Mesendoderm (in vitro differentiated cells): Measurements from ENCODE around the gene KRI1.
A peak's percentile ranks its signal among the peaks of the same experiment; 100 is the strongest.
"Not testable (repeated sequence)": the region's sequence is repeated elsewhere in the genome, so short reads cannot be mapped to it uniquely, and the experiment has no call there.

Source experiments
- DNase-seq: peaks from one replicate; pipeline ENCODE4 v3.0.0; 2013
- H2AK5ac ChIP-seq: 2 replicates; pipeline ENCODE4 v1.6.1; 2013; ENCODE audit warnings: low read length, inconsistent platforms
- H2BK120ac ChIP-seq: 2 replicates; pipeline ENCODE4 v1.6.1; 2013; ENCODE audit warnings: low read depth, mild to moderate bottlenecking, low read length, moderate library complexity, mixed read lengths
- H2BK15ac ChIP-seq: replicated peaks from 2 replicates; pipeline ENCODE4 v1.6.1; 2013; ENCODE audit warnings: low read depth, mild to moderate bottlenecking, moderate library complexity
- H2BK5ac ChIP-seq: 2 replicates; pipeline ENCODE4 v1.6.1; 2013; ENCODE audit warnings: low read length, inconsistent platforms
- H3K18ac ChIP-seq: 2 replicates; pipeline ENCODE4 v1.6.1; 2013; ENCODE audit warnings: mild to moderate bottlenecking, low read length, mixed read lengths
- H3K23ac ChIP-seq: one replicate; pipeline ENCODE4 v1.6.1; 2013; ENCODE audit warnings: low read length
- H3K27ac ChIP-seq: 2 replicates; pipeline ENCODE4 v1.5.1; 2013; ENCODE audit warnings: low read depth, mild to moderate bottlenecking, inconsistent platforms, low read length, moderate library complexity
- H3K27me3 ChIP-seq: 2 replicates; pipeline ENCODE4 v1.6.1; 2013; ENCODE audit warnings: low read length, control low read depth, mild to moderate bottlenecking, inconsistent platforms; ENCODE audit not compliant: insufficient read depth, poor library complexity
- H3K36me3 ChIP-seq: 2 replicates; pipeline ENCODE4 v1.6.1; 2013; ENCODE audit warnings: low read length, inconsistent platforms; ENCODE audit not compliant: control insufficient read depth, insufficient read depth
- H3K4ac ChIP-seq: one replicate; pipeline ENCODE4 v1.6.1; 2013; ENCODE audit warnings: low read depth, mild to moderate bottlenecking, low read length, moderate library complexity
- H3K4me1 ChIP-seq: 2 replicates; pipeline ENCODE4 v1.6.1; 2013; ENCODE audit warnings: low read depth, low read length, inconsistent platforms; ENCODE audit not compliant: control insufficient read depth
- H3K4me2 ChIP-seq: 2 replicates; pipeline ENCODE4 v1.6.1; 2013; ENCODE audit warnings: low read length
- H3K4me3 ChIP-seq: 2 replicates; pipeline ENCODE4 v1.5.1; 2013; ENCODE audit warnings: mild to moderate bottlenecking, low read length
- H3K56ac ChIP-seq: one replicate; pipeline ENCODE4 v1.6.1; 2013; ENCODE audit warnings: low read length
- H3K79me1 ChIP-seq: 2 replicates; pipeline ENCODE4 v1.6.1; 2013; ENCODE audit warnings: low read length, inconsistent platforms
- H3K79me2 ChIP-seq: 2 replicates; pipeline ENCODE4 v1.6.1; 2013; ENCODE audit warnings: mild to moderate bottlenecking, low read length; ENCODE audit not compliant: control insufficient read depth, insufficient read depth
- H3K9ac ChIP-seq: 2 replicates; pipeline ENCODE4 v1.6.1; 2013; ENCODE audit warnings: low read length, inconsistent platforms
- H4K5ac ChIP-seq: one replicate; pipeline ENCODE4 v1.6.1; 2013; ENCODE audit warnings: low read length
- H4K8ac ChIP-seq: one replicate; pipeline ENCODE4 v1.6.1; 2013; ENCODE audit warnings: low read depth, mild to moderate bottlenecking, control low read depth, low read length, moderate library complexity
- whole genome bisulfite sequencing: extraction: QIAGEN DNeasy Blood & Tissue Kit; methylation state at CpG from one replicate; pipeline ENCODE4 v1.1.7; 2013; ENCODE audit warnings: low lambda C conversion rate, missing lambda C conversion rate; ENCODE audit not compliant: insufficient coverage; ENCODE audit errors: extremely low coverage; 5-methylcytosine and 5-hydroxymethylcytosine counted together

Gene KRI1

GRCh38 chr19:10573793-10574192, 8.0 kb upstream of the KRI1 start:
- not testable (repeated sequence) for H3K4me1 ChIP-seq, H2AK5ac ChIP-seq, H3K79me2 ChIP-seq, H3K56ac ChIP-seq, H4K8ac ChIP-seq, H3K18ac ChIP-seq, H3K4me3 ChIP-seq, H4K5ac ChIP-seq, H3K79me1 ChIP-seq, H3K4me2 ChIP-seq, H3K27me3 ChIP-seq, H3K23ac ChIP-seq, H2BK5ac ChIP-seq, H3K36me3 ChIP-seq, H3K9ac ChIP-seq, H3K4ac ChIP-seq, H3K27ac ChIP-seq, DNase-seq, H2BK15ac ChIP-seq, H2BK120ac ChIP-seq
- no CpG with 5 or more reads among the region's 6 CpGs for WGBS

- peak within 1 kb of the TSS; percentile 90 for H3K27ac ChIP-seq
- WGBS: no CpG with 5 or more reads among the region's 71 CpGs
These were observed 3.2 kb upstream of the KRI1 start, which contains the start of gene CDKN2D for GRCh38 chr19:10568826-10569651. TSS of gene CDKN2D (minus strand) at chr19:10568979. CDS start at chr19:10568653, 326 bp downstream.

DNA sequence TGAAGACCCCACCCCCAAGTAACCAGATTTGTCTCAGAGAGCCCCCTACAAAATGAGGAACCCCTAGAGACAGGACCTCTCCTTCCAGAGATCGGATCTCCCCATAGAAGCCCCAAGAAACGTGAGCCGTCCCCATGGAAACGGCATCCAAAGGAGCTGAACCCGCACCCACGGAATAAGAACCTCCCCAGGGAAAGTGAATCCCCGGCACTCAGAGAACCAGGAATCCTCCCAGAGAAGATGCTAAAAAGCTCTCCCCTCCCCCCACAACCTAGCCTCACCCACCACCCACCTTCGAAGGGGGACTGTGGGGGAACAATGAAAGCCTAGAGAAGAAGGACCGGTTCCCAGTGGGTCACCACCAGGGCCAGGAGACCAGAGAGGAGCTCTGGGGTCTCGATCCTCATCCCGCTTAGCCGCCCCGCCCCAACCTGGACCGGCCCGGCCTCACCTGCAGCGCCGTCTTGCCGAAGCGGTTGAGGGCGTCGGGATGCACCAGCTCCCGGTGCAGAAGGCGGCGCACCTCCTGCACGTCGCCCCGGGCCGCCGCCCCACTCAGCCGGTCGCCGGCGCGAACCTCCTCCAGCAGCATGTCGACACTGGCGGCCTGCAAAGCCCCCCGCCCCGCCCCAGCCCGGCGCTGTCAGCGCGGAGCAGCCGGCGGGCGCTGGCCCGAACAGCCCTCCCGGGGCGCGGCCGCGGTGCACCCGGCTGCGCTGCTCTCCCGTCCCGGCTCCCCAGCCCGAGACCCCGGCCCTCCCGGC, 2.4 kb upstream of the KRI1 start:
- Histone ChIP-seq H3K23ac (no peak overlapping the region), H3K9ac (peak overlapping the region; percentile 64), H3K36me3 (no peaks in the 10 kb centered on the region), H3K27ac (no peak overlapping the region), H2BK5ac (no peak overlapping the region), H2BK15ac (no peak overlapping the region), H3K4me3 (peak overlapping the region; percentile 30), H4K8ac (no peak overlapping the region), H2BK120ac (no peak overlapping the region), H2AK5ac (no peak overlapping the region), H3K79me2 (peaks cover 3% of the 10 kb centered on the region), H3K4me1 (peaks cover 2% of the 10 kb centered on the region), H3K27me3 (no peaks in the 10 kb centered on the region), H3K4ac (no peak overlapping the region), H3K4me2 (peak overlapping the region; percentile 93), H3K18ac (no peak overlapping the region), H3K79me1 (no peaks in the 10 kb centered on the region), H4K5ac (no peak overlapping the region), H3K56ac (peak overlapping the region; percentile 84)
- no CpG with 5 or more reads among the region's 58 CpGs for WGBS
- DNase-seq: peak; percentile 66

More at GRCh38 chr19:10568826-10569651, 3.2 kb upstream of the KRI1 start, which contains the start of gene CDKN2D:
- Histone ChIP-seq H4K8ac (no peak within 1 kb of the TSS), H2AK5ac (no peak within 1 kb of the TSS), H3K9ac (peak within 1 kb of the TSS; percentile 97), H3K4me3 (peak within 1 kb of the TSS; percentile 68), H3K79me1 (no peaks in the 10 kb centered on the region), H3K4ac (peak within 1 kb of the TSS; percentile 21), H2BK120ac (no peak within 1 kb of the TSS), H2BK5ac (peak within 1 kb of the TSS; percentile 80), H3K36me3 (no peaks in the 10 kb centered on the region), H2BK15ac (no peak within 1 kb of the TSS), H3K18ac (peak within 1 kb of the TSS; percentile 43), H4K5ac (peak within 1 kb of the TSS; percentile 87), H3K23ac (no peak within 1 kb of the TSS), H3K79me2 (peaks cover 3% of the 10 kb centered on the region), H3K4me2 (peak within 1 kb of the TSS; percentile 93), H3K4me1 (peaks cover 2% of the 10 kb centered on the region), H3K27me3 (no peaks in the 10 kb centered on the region), H3K56ac (peak within 1 kb of the TSS; percentile 94)
- peak; percentile 99 for DNase-seq

- Histone ChIP-seq H3K4ac (no peak overlapping the region), H2BK15ac (no peak overlapping the region), H4K5ac (no peak overlapping the region), H3K79me2 (peaks cover 3% of the 10 kb centered on the region), H3K4me2 (peak overlapping the region; percentile 93), H3K56ac (no peak overlapping the region), H3K36me3 (no peaks in the 10 kb centered on the region), H3K27me3 (no peaks in the 10 kb centered on the region), H3K23ac (no peak overlapping the region), H3K4me1 (peaks cover 2% of the 10 kb centered on the region), H3K4me3 (no peak overlapping the region), H3K27ac (no peak overlapping the region), H4K8ac (no peak overlapping the region), H3K79me1 (peaks cover under 1% of the 10 kb centered on the region), H3K18ac (no peak overlapping the region), H2AK5ac (no peak overlapping the region), H3K9ac (peak overlapping the region; percentile 64), H2BK120ac (no peak overlapping the region), H2BK5ac (no peak overlapping the region)
- no peak for DNase-seq
- WGBS: no CpG with 5 or more reads among the region's 5 CpGs
These were observed 1.8 kb upstream of the KRI1 start for GRCh38 chr19:10567656-10568055.

DNA sequence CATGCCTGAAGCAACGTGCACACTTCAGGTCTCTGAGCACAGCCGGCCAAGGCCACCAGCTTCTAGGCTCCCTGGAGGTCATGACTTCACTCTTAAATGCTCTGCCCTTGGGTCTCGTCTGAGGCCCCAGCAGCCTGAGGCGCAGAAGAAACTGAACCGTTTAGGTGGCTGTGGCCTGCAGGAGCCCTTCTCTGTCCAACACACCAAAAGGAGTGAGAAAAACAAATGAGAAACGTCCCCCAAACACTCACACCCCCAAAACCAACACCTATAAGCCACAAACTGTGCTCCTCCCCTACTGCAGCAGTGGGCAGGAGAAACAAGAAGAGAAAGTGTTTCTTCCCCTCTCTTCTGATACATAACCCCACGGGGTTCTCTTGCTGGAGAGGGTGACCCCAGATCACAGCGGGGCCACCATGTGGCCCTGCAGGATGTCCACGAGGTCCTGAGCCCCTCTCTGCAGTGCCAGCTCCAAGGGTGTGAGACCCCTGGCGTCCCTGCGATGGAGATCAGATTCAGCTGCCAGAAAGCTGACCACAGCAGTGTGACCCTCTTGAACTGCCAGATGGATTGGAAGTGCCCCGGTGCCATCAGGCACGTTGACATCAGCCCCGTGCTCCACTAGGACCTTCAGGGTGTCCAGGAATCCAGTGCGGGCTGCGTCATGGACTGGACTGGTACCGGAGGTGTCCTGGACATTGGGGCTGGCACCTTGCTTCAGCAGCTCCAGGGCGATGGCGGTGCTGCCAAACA, 1.0 kb upstream of the KRI1 start:
- no CpG with 5 or more reads among the region's 19 CpGs for WGBS
- H2BK15ac ChIP-seq: no peak overlapping the region
- peaks cover 3% of the 10 kb centered on the region for H3K79me2 ChIP-seq
- no peak overlapping the region for H3K27ac ChIP-seq
- peaks cover 2% of the 10 kb centered on the region for H3K4me1 ChIP-seq
- no peaks in the 10 kb centered on the region for H3K27me3 ChIP-seq
- H2AK5ac ChIP-seq: no peak overlapping the region
- DNase-seq: no peak
- no peak overlapping the region for H3K4me3 ChIP-seq
- H4K5ac ChIP-seq: no peak overlapping the region
- H3K4ac ChIP-seq: no peak overlapping the region
- no peak overlapping the region for H2BK120ac ChIP-seq
- no peak overlapping the region for H3K4me2 ChIP-seq
- H2BK5ac ChIP-seq: no peak overlapping the region
- H3K79me1 ChIP-seq: peaks cover 3% of the 10 kb centered on the region
- H3K9ac ChIP-seq: no peak overlapping the region
- no peaks in the 10 kb centered on the region for H3K36me3 ChIP-seq
- H3K18ac ChIP-seq: no peak overlapping the region
- no peak overlapping the region for H3K23ac ChIP-seq
- H4K8ac ChIP-seq: no peak overlapping the region
- H3K56ac ChIP-seq: no peak overlapping the region
